Sigmoid colon (tissue), 3 donors: ENCODE data around the gene ATXN2L.

ENCODE experiments used
- CTCF ChIP-seq, 4 experiments: fragments of 450-650 bp in 3 of 4; fragments of 200-600 bp in 1 of 4; IDR thresholded peaks; one replicate each; pipeline ENCODE4 v1.5.1; 2016 to 2019; ENCODE audit warnings: antibody characterized with exemption in 4 of 4, mild to moderate bottlenecking in 3 of 4, moderate library complexity in 2 of 4
- POLR2A ChIP-seq, 2 donors: fragments of 450-650 bp; IDR thresholded peaks; one replicate each; pipeline ENCODE4 v1.6.1; 2016; ENCODE audit warnings: antibody characterized with exemption in 2 of 2, mild to moderate bottlenecking in 2 of 2, moderate library complexity in 2 of 2

- TF ChIP-seq POLR2A (IDR thresholded peaks at IDR 0.05) (no peak), CTCF (IDR thresholded peaks at IDR 0.05) (no peak)
These were observed 12.4 kb downstream of the ATXN2L start for GRCh38 chr16:28834873-28835863.
